Adrenal gland (tissue), 5 donors: Measurements from ENCODE around the gene MNDA.

Experiments used
- POLR2A ChIP-seq, 2 donors: fragments of 450-650 bp; IDR thresholded peaks; one replicate each; pipeline ENCODE4 v1.6.1; 2017; ENCODE audit warnings: antibody characterized with exemption in 2 of 2, mild to moderate bottlenecking in 2 of 2, moderate library complexity in 1 of 2
- TF ChIP-seq, protein P1 (sequence below), 6 experiments: fragments of 450-650 bp in 4 of 6; fragments of 200-600 bp in 2 of 6; sonication (generic) in 1 of 6; IDR thresholded peaks; 1 replicate in 5 of 6; 2 replicates in 1 of 6; pipeline versions ENCODE4 v1.5.1 to v1.8.0; 2016 to 2021; ENCODE audit warnings: antibody characterized with exemption in 6 of 6, mild to moderate bottlenecking in 2 of 6, moderate library complexity in 1 of 6
- donor health status: DM: no; HTN: no; CAD: no.

DNA sequence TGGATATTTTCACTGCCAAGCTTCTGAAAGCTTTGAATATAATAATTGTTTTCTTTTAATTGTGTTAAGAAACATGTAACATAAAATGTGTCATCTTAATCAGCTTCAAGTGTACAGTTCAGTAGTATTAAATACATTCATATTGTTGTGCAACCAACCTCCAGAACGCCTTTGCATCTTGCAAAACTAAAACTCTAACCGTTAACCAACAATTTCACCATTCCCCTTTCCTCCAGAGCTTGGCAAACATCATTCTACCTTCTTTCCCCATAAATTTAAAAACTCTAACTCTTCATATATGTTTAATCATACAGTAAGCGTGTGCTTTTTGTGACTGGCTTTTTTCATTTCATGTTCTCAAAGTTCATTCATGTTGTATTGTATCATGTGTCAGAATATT is 2.1 kb downstream of the MNDA start:
- TF ChIP-seq, protein P1, sequence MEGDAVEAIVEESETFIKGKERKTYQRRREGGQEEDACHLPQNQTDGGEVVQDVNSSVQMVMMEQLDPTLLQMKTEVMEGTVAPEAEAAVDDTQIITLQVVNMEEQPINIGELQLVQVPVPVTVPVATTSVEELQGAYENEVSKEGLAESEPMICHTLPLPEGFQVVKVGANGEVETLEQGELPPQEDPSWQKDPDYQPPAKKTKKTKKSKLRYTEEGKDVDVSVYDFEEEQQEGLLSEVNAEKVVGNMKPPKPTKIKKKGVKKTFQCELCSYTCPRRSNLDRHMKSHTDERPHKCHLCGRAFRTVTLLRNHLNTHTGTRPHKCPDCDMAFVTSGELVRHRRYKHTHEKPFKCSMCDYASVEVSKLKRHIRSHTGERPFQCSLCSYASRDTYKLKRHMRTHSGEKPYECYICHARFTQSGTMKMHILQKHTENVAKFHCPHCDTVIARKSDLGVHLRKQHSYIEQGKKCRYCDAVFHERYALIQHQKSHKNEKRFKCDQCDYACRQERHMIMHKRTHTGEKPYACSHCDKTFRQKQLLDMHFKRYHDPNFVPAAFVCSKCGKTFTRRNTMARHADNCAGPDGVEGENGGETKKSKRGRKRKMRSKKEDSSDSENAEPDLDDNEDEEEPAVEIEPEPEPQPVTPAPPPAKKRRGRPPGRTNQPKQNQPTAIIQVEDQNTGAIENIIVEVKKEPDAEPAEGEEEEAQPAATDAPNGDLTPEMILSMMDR (IDR thresholded peaks at IDR 0.05), result no peak
- TF ChIP-seq POLR2A (IDR thresholded peaks at IDR 0.05), result no peak
